Mesothelial cell of epicardium (in vitro differentiated cells): ENCODE measurements around the gene SCAND1. TPM values are rescaled to one million over a fixed set of nuclear protein-coding genes. Genes with fewer than 3 reads are reported as not detected.

Experiments used
- DNase-seq, 2 experiments: peaks; one replicate each; pipeline ENCODE4 v3.0.0; 2021; ENCODE audit warnings: low spot score in 2 of 2; ENCODE audit not compliant: unreplicated experiment in 2 of 2
- H3K27ac Mint-ChIP-seq: 2 replicates; pipeline ENCODE4 v1.8.0; 2021; ENCODE audit warnings: mixed read lengths
- H3K27me3 Mint-ChIP-seq: 2 replicates; pipeline ENCODE4 v1.8.0; 2021; ENCODE audit warnings: low read depth, mixed read lengths
- H3K36me3 Mint-ChIP-seq: 2 replicates; pipeline ENCODE4 v1.8.0; 2021; ENCODE audit warnings: mixed read lengths
- H3K4me1 Mint-ChIP-seq: 2 replicates; pipeline ENCODE4 v1.8.0; 2021; ENCODE audit warnings: mixed read lengths
- H3K4me3 Mint-ChIP-seq: 2 replicates; pipeline ENCODE4 v1.8.0; 2021; ENCODE audit warnings: mild to moderate bottlenecking, moderate library complexity, mixed read lengths
- H3K9me3 Mint-ChIP-seq: 2 replicates; pipeline ENCODE4 v1.8.0; 2021; ENCODE audit warnings: mixed read lengths
- total RNA-seq: library from RNA; stranded (reverse); gene quantifications from 3 replicates; pipeline ENCODE4 v1.2.1, GENCODE V29; 2021
- TF ChIP-seq, protein P1 (sequence below): fragments of 200-600 bp; sonication (generic); IDR thresholded peaks from one replicate; pipeline ENCODE4 v1.5.0; 2021; ENCODE audit warnings: antibody characterized with exemption; ENCODE audit not compliant: unreplicated experiment

The SCAND1 gene
- total RNA-seq, 1 donor from 2014 or later, result 59.2 TPM

DNA sequence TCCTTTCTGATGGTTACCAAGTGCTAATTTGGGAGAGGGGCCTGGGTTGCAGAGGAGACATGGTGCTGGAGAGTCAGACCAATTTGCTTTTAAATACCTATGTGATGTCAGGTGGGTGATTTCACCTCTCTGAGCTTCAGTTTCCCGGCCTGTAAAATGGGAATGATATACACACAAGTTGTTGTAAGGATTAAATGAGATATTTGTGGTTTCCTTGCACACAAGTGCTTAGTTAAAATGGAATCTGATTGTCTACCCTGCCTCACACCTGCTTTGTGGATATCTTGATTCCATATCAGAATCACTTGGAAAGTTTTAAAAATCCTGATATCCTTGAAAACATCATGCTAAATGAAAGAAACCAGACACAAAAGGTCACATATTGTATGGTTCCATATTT is 44.5 kb downstream of the SCAND1 start:
- no peak overlapping the region for H3K4me3 Mint-ChIP-seq
- no peaks in the 10 kb centered on the region for H3K4me1 Mint-ChIP-seq
- no peak for DNase-seq
- H3K27me3 Mint-ChIP-seq, result no peaks in the 10 kb centered on the region
- peaks cover 30% of the 10 kb centered on the region for H3K36me3 Mint-ChIP-seq
- TF ChIP-seq, protein P1, sequence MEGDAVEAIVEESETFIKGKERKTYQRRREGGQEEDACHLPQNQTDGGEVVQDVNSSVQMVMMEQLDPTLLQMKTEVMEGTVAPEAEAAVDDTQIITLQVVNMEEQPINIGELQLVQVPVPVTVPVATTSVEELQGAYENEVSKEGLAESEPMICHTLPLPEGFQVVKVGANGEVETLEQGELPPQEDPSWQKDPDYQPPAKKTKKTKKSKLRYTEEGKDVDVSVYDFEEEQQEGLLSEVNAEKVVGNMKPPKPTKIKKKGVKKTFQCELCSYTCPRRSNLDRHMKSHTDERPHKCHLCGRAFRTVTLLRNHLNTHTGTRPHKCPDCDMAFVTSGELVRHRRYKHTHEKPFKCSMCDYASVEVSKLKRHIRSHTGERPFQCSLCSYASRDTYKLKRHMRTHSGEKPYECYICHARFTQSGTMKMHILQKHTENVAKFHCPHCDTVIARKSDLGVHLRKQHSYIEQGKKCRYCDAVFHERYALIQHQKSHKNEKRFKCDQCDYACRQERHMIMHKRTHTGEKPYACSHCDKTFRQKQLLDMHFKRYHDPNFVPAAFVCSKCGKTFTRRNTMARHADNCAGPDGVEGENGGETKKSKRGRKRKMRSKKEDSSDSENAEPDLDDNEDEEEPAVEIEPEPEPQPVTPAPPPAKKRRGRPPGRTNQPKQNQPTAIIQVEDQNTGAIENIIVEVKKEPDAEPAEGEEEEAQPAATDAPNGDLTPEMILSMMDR, result no peak
- H3K27ac Mint-ChIP-seq, result no peak overlapping the region
- no peaks in the 10 kb centered on the region for H3K9me3 Mint-ChIP-seq

DNA sequence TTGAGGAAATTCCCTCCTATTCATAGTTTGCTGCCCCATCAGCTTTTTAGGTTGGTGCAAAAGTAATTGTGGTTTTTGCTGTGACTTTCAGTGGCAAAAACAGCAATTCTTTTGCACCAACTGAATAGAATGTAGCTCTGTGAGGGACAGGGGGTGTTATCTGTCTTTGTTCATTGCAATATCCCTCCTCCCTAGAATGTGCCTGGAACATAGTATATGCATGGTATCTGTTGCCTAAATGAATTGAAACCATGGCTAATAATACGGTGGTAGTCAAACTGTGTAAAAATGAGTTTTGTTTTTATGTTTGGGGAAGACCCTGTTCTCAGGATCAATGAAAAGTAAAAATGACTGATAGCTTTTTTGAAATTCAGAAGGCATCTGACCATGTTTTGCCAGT is 45.1 kb downstream of the SCAND1 start:
- Mint-ChIP-seq H3K4me1 (no peaks in the 10 kb centered on the region), H3K27ac (no peak overlapping the region), H3K36me3 (peaks cover 27% of the 10 kb centered on the region), H3K27me3 (no peaks in the 10 kb centered on the region), H3K9me3 (no peaks in the 10 kb centered on the region), H3K4me3 (no peak overlapping the region)
- DNase-seq, result no peak
- TF ChIP-seq, protein P1, result no peak

DNA sequence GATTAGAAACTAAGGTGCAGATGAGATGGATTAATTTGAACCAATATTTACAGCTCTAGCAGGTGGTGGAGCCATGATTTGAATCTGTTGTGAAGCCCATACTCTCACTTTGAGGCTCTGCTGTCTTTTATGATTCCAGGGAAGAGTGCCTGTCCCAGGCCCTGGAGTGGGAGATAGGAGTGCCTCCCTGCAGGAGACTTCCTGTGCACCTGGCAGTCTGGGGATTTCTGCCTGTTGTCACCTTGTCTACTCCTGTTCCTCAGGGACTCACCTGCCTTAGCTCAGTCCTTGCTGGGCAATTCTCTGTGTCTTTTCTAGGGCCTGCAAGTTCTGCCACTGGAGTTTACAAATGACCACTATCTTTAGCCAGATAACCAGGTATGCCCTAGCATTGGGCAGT is 46.3 kb downstream of the SCAND1 start:
- Mint-ChIP-seq H3K27me3 (no peaks in the 10 kb centered on the region), H3K4me3 (no peak overlapping the region), H3K9me3 (no peaks in the 10 kb centered on the region), H3K4me1 (no peaks in the 10 kb centered on the region), H3K36me3 (peaks cover 25% of the 10 kb centered on the region), H3K27ac (no peak overlapping the region)
- DNase-seq, result no peak
- TF ChIP-seq, protein P1, result no peak

DNA sequence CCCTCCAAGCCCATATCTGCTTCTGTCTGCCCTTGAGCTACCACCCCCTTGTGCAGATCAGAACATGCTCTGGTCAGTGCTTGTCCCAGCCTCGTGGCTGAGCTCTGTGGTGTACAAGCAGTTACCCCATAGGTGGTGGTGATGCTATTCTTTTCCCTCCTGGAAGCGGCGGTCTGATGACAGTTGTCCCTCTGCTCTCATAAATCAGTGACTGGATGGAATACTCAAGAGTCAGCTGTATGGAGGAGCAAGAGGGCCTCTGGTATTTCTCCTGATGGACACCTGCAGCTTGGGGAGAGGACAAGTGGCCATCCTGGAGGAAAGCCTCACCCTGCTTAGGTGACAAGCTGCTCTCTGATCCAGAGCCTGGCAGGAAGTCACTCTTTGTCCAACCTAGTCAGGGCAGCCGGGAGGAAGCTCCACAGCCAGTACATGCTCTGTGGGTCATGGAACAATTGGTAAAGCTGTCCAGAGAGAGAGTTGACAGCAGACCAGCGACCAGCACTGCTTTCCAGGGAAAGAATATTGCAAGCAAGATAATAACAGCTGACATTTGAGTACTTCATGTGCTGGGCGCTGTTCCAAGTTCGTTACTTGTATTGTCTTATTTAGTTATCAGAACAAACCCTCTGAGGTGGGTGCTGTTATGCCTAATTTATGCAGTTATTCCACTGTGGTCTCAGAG is 47.1 kb downstream of the SCAND1 start:
- H3K4me3 Mint-ChIP-seq, result no peak overlapping the region
- H3K36me3 Mint-ChIP-seq, result peaks cover 21% of the 10 kb centered on the region
- TF ChIP-seq, protein P1, result no peak
- DNase-seq, result no peak
- no peaks in the 10 kb centered on the region for H3K4me1 Mint-ChIP-seq
- no peaks in the 10 kb centered on the region for H3K27me3 Mint-ChIP-seq
- no peak overlapping the region for H3K27ac Mint-ChIP-seq
- no peaks in the 10 kb centered on the region for H3K9me3 Mint-ChIP-seq

DNA sequence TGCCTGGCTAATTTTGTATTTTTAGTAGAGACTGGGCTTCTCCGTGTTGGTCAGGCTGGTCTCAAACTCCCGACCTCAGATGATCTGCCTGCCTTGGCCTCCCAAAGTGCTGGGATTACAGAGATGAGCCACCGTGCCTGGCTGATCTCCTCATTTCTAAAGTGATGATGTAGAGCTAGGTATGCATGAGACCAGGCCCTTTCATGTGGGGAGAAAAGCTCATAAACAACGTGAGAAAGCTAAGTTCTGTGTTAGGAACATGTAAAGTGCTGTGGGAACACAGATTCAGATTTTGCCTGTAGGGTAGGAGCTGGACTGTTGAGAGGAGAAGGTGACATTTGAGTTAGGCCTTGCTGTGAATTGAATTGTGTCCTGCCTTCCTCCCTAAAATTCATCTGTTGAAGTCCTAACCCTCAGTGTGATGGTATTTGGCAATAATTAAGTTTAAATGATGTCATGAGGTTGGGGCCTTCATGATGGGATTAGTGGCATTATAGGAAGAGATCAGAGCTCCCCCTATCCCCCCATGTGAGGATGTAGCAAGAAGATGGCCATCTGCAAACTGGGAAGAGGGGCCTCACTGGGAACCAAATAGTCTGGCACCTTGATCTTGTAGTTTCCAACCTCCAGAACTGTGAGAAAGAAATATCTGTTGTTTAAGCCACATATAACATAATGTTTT is 49.2 kb downstream of the SCAND1 start:
- no peaks in the 10 kb centered on the region for H3K27me3 Mint-ChIP-seq
- no peaks in the 10 kb centered on the region for H3K9me3 Mint-ChIP-seq
- H3K36me3 Mint-ChIP-seq, result peaks cover 18% of the 10 kb centered on the region
- no peak overlapping the region for H3K27ac Mint-ChIP-seq
- no peak for DNase-seq
- H3K4me1 Mint-ChIP-seq, result no peaks in the 10 kb centered on the region
- no peak overlapping the region for H3K4me3 Mint-ChIP-seq
- TF ChIP-seq, protein P1, result no peak
